H1 (cell line): ENCODE measurements around the gene MAP2K5. TPM values are rescaled to one million over a fixed set of nuclear protein-coding genes. Genes with fewer than 3 reads are reported as not detected.

ENCODE experiments used
- CTCF ChIA-PET: fragments of 300-600 bp; sonication (Branson Sonifier 250); formaldehyde crosslinking; loops from one replicate; lab custom pipeline; 2021; ENCODE audit not compliant: partially characterized antibody; lab: Charles Lee
- POLR2A ChIA-PET: fragments of 300-600 bp; sonication (Branson Sonifier 250); formaldehyde crosslinking; loops from one replicate; lab custom pipeline; 2021; ENCODE audit warnings: inconsistent platforms; ENCODE audit not compliant: partially characterized antibody; lab: Charles Lee
- DNase-seq, 2 experiments: peaks; one replicate each; pipeline versions ENCODE4 v3.0.0 to v3.0.0-alpha.2; 2010 to 2022; ENCODE audit warnings: low spot score in 2 of 2, low read depth in 1 of 2, mixed read lengths in 1 of 2
- FAIRE-seq: peaks from 2 replicates; lab custom pipeline; 2011; peaks lifted over from hg19 to GRCh38; lab: Jason Lieb, UNC
- H2AFZ ChIP-seq: 2 replicates; pipeline ENCODE4 v1.8.1; 2012; ENCODE audit warnings: low read length, inconsistent platforms
- H2AK5ac ChIP-seq: 2 replicates; pipeline ENCODE4 v1.6.1; 2013; ENCODE audit warnings: low read depth, low read length
- H2BK120ac ChIP-seq: replicated peaks from 2 replicates; pipeline ENCODE3; 2013; ENCODE audit warnings: low read depth, low read length, inconsistent platforms
- H2BK12ac ChIP-seq: 2 replicates; pipeline ENCODE4 v1.6.1; 2013; ENCODE audit warnings: low read depth, low read length
- H2BK15ac ChIP-seq: 2 replicates; pipeline ENCODE4 v1.6.1; 2013; ENCODE audit warnings: low read length
- H2BK20ac ChIP-seq: 2 replicates; pipeline ENCODE4 v1.6.1; 2013; ENCODE audit warnings: low read length
- H2BK5ac ChIP-seq: 2 replicates; pipeline ENCODE4 v1.6.1; 2013; ENCODE audit warnings: low read depth, low read length
- H3K14ac ChIP-seq: 2 replicates; pipeline ENCODE4 v1.6.1; 2013; ENCODE audit warnings: inconsistent platforms; ENCODE audit not compliant: insufficient read length
- H3K18ac ChIP-seq: 2 replicates; pipeline ENCODE4 v1.6.1; 2013; ENCODE audit warnings: low read length; ENCODE audit errors: extremely low read depth
- H3K23ac ChIP-seq: 2 replicates; pipeline ENCODE4 v1.6.1; 2013; ENCODE audit warnings: inconsistent platforms; ENCODE audit not compliant: insufficient read length
- H3K23me2 ChIP-seq: 2 replicates; pipeline ENCODE4 v1.6.1; 2013; ENCODE audit warnings: low read depth, low read length
- H3K27ac ChIP-seq: 2 replicates; pipeline ENCODE4 v1.6.1; 2011; ENCODE audit warnings: low read depth, low read length, inconsistent platforms
- H3K27me3 ChIP-seq, 4 experiments: replicated peaks in 1 of 4; 1 replicate in 1 of 4; 2 replicates in 3 of 4; pipeline versions ENCODE4 v1.6.1 to v1.8.1; 2011 to 2013; ENCODE audit warnings: low read length in 3 of 4, mild to moderate bottlenecking in 3 of 4, inconsistent platforms in 2 of 4, mixed read lengths in 2 of 4, moderate library complexity in 1 of 4; ENCODE audit not compliant: control insufficient read depth in 3 of 4, insufficient read depth in 3 of 4; ENCODE audit errors: extremely low read depth in 1 of 4
- H3K36me3 ChIP-seq, 4 experiments: 2 replicates each; pipeline versions ENCODE4 v1.6.1 to v1.8.1; 2011 to 2013; ENCODE audit warnings: mild to moderate bottlenecking in 4 of 4, low read length in 3 of 4, moderate library complexity in 2 of 4, control low read depth in 1 of 4, inconsistent platforms in 1 of 4; ENCODE audit not compliant: insufficient read depth in 4 of 4, control insufficient read depth in 2 of 4
- H3K4ac ChIP-seq: replicated peaks from 2 replicates; pipeline ENCODE3; 2013; ENCODE audit warnings: low read length, low read depth, mixed read lengths, inconsistent platforms; ENCODE audit not compliant: insufficient read length
- H3K4me1 ChIP-seq, 4 experiments: replicated peaks in 1 of 4; 1 replicate in 1 of 4; 2 replicates in 3 of 4; pipeline versions ENCODE4 v1.6.1 to v1.8.1; 2011 to 2013; ENCODE audit warnings: low read length in 3 of 4, inconsistent platforms in 2 of 4, mixed read lengths in 1 of 4; ENCODE audit not compliant: insufficient read depth in 4 of 4, control insufficient read depth in 3 of 4
- H3K4me2 ChIP-seq, 2 experiments: 2 replicates each; pipeline versions ENCODE4 v1.6.1 to v1.8.1; 2011 to 2013; ENCODE audit warnings: low read depth in 2 of 2, low read length in 2 of 2, control low read depth in 1 of 2, inconsistent platforms in 1 of 2, mild to moderate bottlenecking in 1 of 2; ENCODE audit not compliant: insufficient read depth in 1 of 2
- H3K4me3 ChIP-seq, 4 experiments: fragments of 200-600, 300-600 bp in 1 of 4; sonication (generic), shearing (Covaris generic), sonication (Bioruptor Twin) in 1 of 4; 2 replicates each; pipeline versions ENCODE4 v1.5.1 to v1.8.1; 2011 to 2016; ENCODE audit warnings: low read length in 4 of 4, low read depth in 3 of 4, control low read depth in 2 of 4, inconsistent platforms in 2 of 4, mild to moderate bottlenecking in 2 of 4, mixed read lengths in 1 of 4, moderate library complexity in 1 of 4; ENCODE audit not compliant: insufficient read depth in 2 of 4; ENCODE audit errors: extremely low read depth in 1 of 4
- H3K56ac ChIP-seq: replicated peaks from 2 replicates; pipeline ENCODE3; 2013; ENCODE audit warnings: low read depth, mild to moderate bottlenecking, mixed read lengths, low read length, inconsistent platforms; ENCODE audit not compliant: insufficient read length
- H3K79me1 ChIP-seq: 2 replicates; pipeline ENCODE4 v1.6.1; 2013; ENCODE audit warnings: low read depth, low read length, control low read depth
- H3K79me2 ChIP-seq, 2 experiments: 2 replicates each; pipeline versions ENCODE4 v1.6.1 to v1.8.1; 2012 to 2013; ENCODE audit warnings: low read length in 2 of 2, mild to moderate bottlenecking in 2 of 2, inconsistent platforms in 1 of 2; ENCODE audit not compliant: insufficient read depth in 2 of 2, control insufficient read depth in 1 of 2
- H3K9ac ChIP-seq, 4 experiments: replicated peaks in 1 of 4; 1 replicate in 1 of 4; 2 replicates in 3 of 4; pipeline versions ENCODE4 v1.6.1 to v1.8.1; 2011 to 2013; ENCODE audit warnings: low read depth in 3 of 4, low read length in 3 of 4, control low read depth in 2 of 4, mild to moderate bottlenecking in 2 of 4, moderate library complexity in 2 of 4, inconsistent platforms in 1 of 4; ENCODE audit errors: extremely low read depth in 1 of 4
- H3K9me3 ChIP-seq, 2 experiments: 2 replicates each; pipeline versions ENCODE4 v1.6.1 to v1.8.1; 2012 to 2013; ENCODE audit warnings: mild to moderate bottlenecking in 2 of 2, moderate library complexity in 2 of 2, control low read depth in 1 of 2, inconsistent platforms in 1 of 2, low read depth in 1 of 2, low read length in 1 of 2, mixed read lengths in 1 of 2; ENCODE audit not compliant: insufficient read depth in 2 of 2
- H4K20me1 ChIP-seq, 2 experiments: replicated peaks in 1 of 2; 2 replicates each; pipeline versions ENCODE3 to v1.8.1; 2011 to 2013; ENCODE audit warnings: inconsistent platforms in 2 of 2, low read length in 2 of 2, mild to moderate bottlenecking in 1 of 2; ENCODE audit not compliant: insufficient read depth in 2 of 2, control insufficient read depth in 1 of 2
- H4K5ac ChIP-seq: 2 replicates; pipeline ENCODE4 v1.6.1; 2013; ENCODE audit warnings: low read length, low read depth, mixed read lengths, inconsistent platforms; ENCODE audit not compliant: insufficient read length
- H4K8ac ChIP-seq: 2 replicates; pipeline ENCODE4 v1.8.0; 2013; ENCODE audit warnings: mild to moderate bottlenecking, moderate library complexity, low read length, inconsistent platforms; ENCODE audit not compliant: insufficient read depth; ENCODE audit errors: extremely low read depth
- H4K91ac ChIP-seq: replicated peaks from 2 replicates; pipeline ENCODE3; 2013; ENCODE audit warnings: low read length, mixed read lengths, inconsistent platforms; ENCODE audit not compliant: insufficient read length
- BACH1 ChIP-seq: IDR thresholded peaks from 2 replicates; pipeline ENCODE4 v1.6.1; 2012; ENCODE audit warnings: low read length, improper control_type of control experiment
- BRCA1 ChIP-seq: IDR thresholded peaks from 2 replicates; pipeline ENCODE4 v1.6.1; 2012; ENCODE audit warnings: low read depth, low read length, improper control_type of control experiment
- CREB1 ChIP-seq: IDR thresholded peaks from 2 replicates; pipeline ENCODE4 v1.6.1; 2012; ENCODE audit warnings: inconsistent platforms
- EP300 ChIP-seq, 2 experiments: IDR thresholded peaks; 1 replicate in 1 of 2; 2 replicates in 1 of 2; pipeline ENCODE4 v1.6.1; 2011 to 2012; ENCODE audit warnings: low read depth in 2 of 2, low read length in 2 of 2, mild to moderate bottlenecking in 2 of 2, borderline replicate concordance in 1 of 2, inconsistent platforms in 1 of 2, moderate library complexity in 1 of 2
- GTF2F1 ChIP-seq: IDR thresholded peaks from 2 replicates; pipeline ENCODE4 v1.6.1; 2012; ENCODE audit warnings: low read depth, low read length, improper control_type of control experiment, borderline replicate concordance
- HDAC2 ChIP-seq, 2 experiments: fragments of 300-600 bp in 1 of 2; sonication (generic) in 1 of 2; IDR thresholded peaks; 2 replicates each; pipeline ENCODE4 v1.6.1; 2011 to 2012; ENCODE audit warnings: low read depth in 2 of 2, low read length in 2 of 2, mild to moderate bottlenecking in 2 of 2, moderate library complexity in 2 of 2, borderline replicate concordance in 1 of 2, inconsistent platforms in 1 of 2
- MAFK ChIP-seq: IDR thresholded peaks from 2 replicates; pipeline ENCODE4 v1.6.1; 2012; ENCODE audit warnings: low read depth, mild to moderate bottlenecking, improper control_type of control experiment, low read length
- SP4 ChIP-seq: IDR thresholded peaks from 2 replicates; pipeline ENCODE4 v1.6.1; 2012; ENCODE audit warnings: low read length, inconsistent platforms
- TBP ChIP-seq: IDR thresholded peaks from 2 replicates; pipeline ENCODE4 v1.6.1; 2011; ENCODE audit warnings: low read depth, low read length, improper control_type of control experiment
- WGBS, 2 experiments: shearing (Covaris generic) in 1 of 2; methylation state at CpG; one replicate each; pipeline versions ENCODE4 v1.1.6 to v1.1.7; 2013 to 2015; ENCODE audit warnings: low lambda C conversion rate in 2 of 2, mixed read lengths in 2 of 2, inconsistent platforms in 1 of 2, low coverage in 1 of 2, missing lambda C conversion rate in 1 of 2; ENCODE audit not compliant: insufficient replicate concordance in 2 of 2, insufficient coverage in 1 of 2, insufficient read length in 1 of 2; ENCODE audit errors: extremely low coverage in 1 of 2, missing lambda C conversion rate in 1 of 2; 5-methylcytosine and 5-hydroxymethylcytosine counted together
- polyA plus RNA-seq, 7 experiments: library from polyadenylated mRNA; depleted of rRNA in 3 of 7; stranded (reverse) in 5 of 7; unstranded in 2 of 7; fragments of >200 nt in 5 of 7; fragments of 200-250 nt in 2 of 7; gene quantifications; 1 replicate in 5 of 7; 2 replicates in 1 of 7; 4 replicates in 1 of 7; pipeline versions ENCODE4 v1.2.1 to v1.2.3, GENCODE V29; 2011 to 2013; ENCODE audit warnings: missing spikeins in 2 of 7, mixed read lengths in 2 of 7
- total RNA-seq: library from RNA; stranded (reverse); fragmentation: NEBNext Ultra II Directional; extraction: Animal tissue kit (Norgen Biotek cat#: 25700); gene quantifications from 2 replicates; pipeline ENCODE4 v1.2.1, GENCODE V29; 2021
- TF ChIP-seq, protein P1 (sequence below): IDR thresholded peaks from 2 replicates; pipeline ENCODE4 v1.6.1; 2011; ENCODE audit warnings: low read depth, mild to moderate bottlenecking, low read length; ENCODE audit not compliant: insufficient read depth

Gene MAP2K5
- total and polyA plus RNA-seq, 2 of the 8 experiments (the other 6 are each of a cell fraction or from before 2014, with no cell fraction given) = 4.4 to 15.8 TPM

DNA sequence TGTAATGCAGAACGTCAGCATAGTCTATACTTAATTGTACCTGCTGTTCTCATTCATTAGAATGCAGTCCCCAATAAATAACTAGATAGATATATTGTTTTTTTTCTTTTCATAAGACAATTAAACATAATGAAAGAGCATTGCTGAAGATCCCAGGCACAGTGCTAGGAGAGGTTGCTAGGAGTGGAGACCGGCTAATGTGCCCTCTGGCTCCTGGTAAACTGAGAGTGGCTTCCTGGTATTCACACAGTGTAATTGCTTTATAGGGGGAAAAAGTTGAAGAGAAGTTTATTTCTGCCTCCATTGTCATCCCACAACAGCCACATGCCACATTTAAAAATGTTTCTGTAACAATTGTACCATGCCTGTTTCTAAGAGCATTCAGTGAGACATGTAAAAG, 135.6 kb downstream of the MAP2K5 start:
- Histone ChIP-seq H3K36me3 (no peaks in the 10 kb centered on the region), H3K27me3 (no peaks in the 10 kb centered on the region), H2AK5ac (no peak overlapping the region), H4K5ac (no peak overlapping the region), H4K20me1 (no peaks in the 10 kb centered on the region), H2BK120ac (no peak overlapping the region), H4K8ac (no peak overlapping the region), H2BK20ac (no peak overlapping the region), H3K9me3 (no peaks in the 10 kb centered on the region), H3K4me1 (no peaks in the 10 kb centered on the region), H3K79me1 (no peaks in the 10 kb centered on the region), H3K18ac (no peak overlapping the region), H3K4ac (no peak overlapping the region), H4K91ac (no peak overlapping the region), H2BK12ac (no peak overlapping the region), H3K79me2 (no peaks in the 10 kb centered on the region), H3K23me2 (no peaks in the 10 kb centered on the region), H3K9ac (no peak overlapping the region), H2BK15ac (no peak overlapping the region), H3K27ac (no peak overlapping the region), H3K4me2 (no peak overlapping the region), H2AFZ (no peak overlapping the region), H3K23ac (no peak overlapping the region), H3K4me3 (no peak overlapping the region), H3K56ac (no peak overlapping the region), H3K14ac (no peak overlapping the region), H2BK5ac (no peak overlapping the region)
- POLR2A ChIA-PET = no interaction called here
- TF ChIP-seq GTF2F1 (no peak), SP4 (no peak), TBP (no peak), HDAC2 (IDR thresholded peaks at IDR 0.05; ENCODE audit: borderline replicate concordance in 1 of 2, low read depth in 2 of 2, low read length in 2 of 2) (no peak), BRCA1 (no peak), MAFK (no peak), BACH1 (no peak), CREB1 (no peak), EP300 (IDR thresholded peaks at IDR 0.05; ENCODE audit: borderline replicate concordance in 1 of 2, low read depth in 2 of 2, low read length in 2 of 2) (no peak)
- TF ChIP-seq, protein P1, sequence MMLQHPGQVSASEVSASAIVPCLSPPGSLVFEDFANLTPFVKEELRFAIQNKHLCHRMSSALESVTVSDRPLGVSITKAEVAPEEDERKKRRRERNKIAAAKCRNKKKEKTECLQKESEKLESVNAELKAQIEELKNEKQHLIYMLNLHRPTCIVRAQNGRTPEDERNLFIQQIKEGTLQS = no peak
- FAIRE-seq (no peak), DNase-seq (no peak)
- CTCF ChIA-PET = no interaction called here
- 83% methylated on average over 2 of the region's 2 CpGs; no CpG with 5 or more reads in 1 of the 2 experiments for WGBS, 2 experiments
